Nephron progenitor cell (in vitro differentiated cells): ENCODE results near the gene CENPM.

ENCODE experiments used
- DNase-seq: peaks from one replicate; pipeline ENCODE4 v3.0.0; 2021
- H3K27ac Mint-ChIP-seq: 2 replicates; pipeline ENCODE4 v1.8.0; 2021; ENCODE audit warnings: mild to moderate bottlenecking, moderate library complexity, mixed read lengths
- H3K27me3 Mint-ChIP-seq: 2 replicates; pipeline ENCODE4 v1.8.0; 2021; ENCODE audit warnings: mild to moderate bottlenecking, low read depth, mixed read lengths; ENCODE audit not compliant: poor library complexity
- H3K36me3 Mint-ChIP-seq: 2 replicates; pipeline ENCODE4 v1.8.0; 2021; ENCODE audit warnings: low read depth, mixed read lengths
- H3K4me1 Mint-ChIP-seq: 2 replicates; pipeline ENCODE4 v1.8.0; 2021; ENCODE audit warnings: mixed read lengths
- H3K4me3 Mint-ChIP-seq: 2 replicates; pipeline ENCODE4 v1.8.0; 2021; ENCODE audit warnings: mild to moderate bottlenecking, moderate library complexity, mixed read lengths
- H3K9me3 Mint-ChIP-seq: 2 replicates; pipeline ENCODE4 v1.8.0; 2021; ENCODE audit warnings: mild to moderate bottlenecking, moderate library complexity, mixed read lengths
- TF ChIP-seq, protein P1 (sequence below): fragments of 200-600 bp; sonication (generic); IDR thresholded peaks from 2 replicates; pipeline ENCODE4 v1.5.0; 2021; ENCODE audit warnings: antibody characterized with exemption

Gene CENPM

DNA sequence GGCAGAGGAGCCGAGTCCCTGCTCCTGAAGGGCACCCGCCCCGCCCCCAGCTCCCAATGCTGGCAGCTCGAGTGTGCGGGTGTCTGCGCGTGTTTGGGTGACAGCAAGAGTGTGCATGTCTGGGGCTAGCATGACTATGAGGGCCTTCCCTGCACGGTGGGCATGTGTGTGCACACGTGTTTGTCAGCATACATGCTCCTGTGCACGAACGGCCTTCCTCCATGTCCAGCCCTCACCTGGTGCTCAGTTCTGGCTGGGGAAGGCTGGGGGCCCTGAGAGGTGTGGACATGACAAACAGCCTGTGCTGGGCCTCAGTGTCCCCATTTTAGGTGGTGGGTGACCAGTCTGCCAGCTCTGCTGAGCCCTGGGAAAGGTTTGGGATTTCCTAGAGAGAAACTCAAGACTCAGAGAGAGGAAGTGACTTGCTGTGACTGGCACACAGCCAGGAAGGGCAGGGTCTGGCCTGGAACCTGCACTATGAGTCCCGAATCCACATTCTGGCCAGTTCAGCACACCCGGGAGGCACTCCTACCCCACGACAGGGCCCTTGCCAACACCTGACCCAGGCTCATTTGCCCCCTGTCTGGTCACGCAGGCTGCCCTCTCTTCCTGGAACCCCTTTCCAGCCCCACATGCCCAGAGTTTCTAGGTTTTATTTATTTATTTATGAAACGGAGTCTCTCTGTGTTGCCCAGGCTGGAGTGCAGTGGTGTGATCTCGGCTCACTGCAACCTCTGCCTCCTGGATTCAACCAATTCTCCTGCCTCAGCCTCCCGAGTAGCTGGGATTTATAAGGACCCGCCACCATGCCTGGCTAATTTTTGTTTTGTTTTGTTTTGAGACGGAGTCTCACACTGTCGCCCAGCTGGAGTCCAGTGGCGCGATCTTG, 28.8 kb downstream of the CENPM start:
- H3K27me3 Mint-ChIP-seq: peaks cover 86% of the 10 kb centered on the region
- H3K27ac Mint-ChIP-seq: no peak overlapping the region
- DNase-seq: no peak

DNA sequence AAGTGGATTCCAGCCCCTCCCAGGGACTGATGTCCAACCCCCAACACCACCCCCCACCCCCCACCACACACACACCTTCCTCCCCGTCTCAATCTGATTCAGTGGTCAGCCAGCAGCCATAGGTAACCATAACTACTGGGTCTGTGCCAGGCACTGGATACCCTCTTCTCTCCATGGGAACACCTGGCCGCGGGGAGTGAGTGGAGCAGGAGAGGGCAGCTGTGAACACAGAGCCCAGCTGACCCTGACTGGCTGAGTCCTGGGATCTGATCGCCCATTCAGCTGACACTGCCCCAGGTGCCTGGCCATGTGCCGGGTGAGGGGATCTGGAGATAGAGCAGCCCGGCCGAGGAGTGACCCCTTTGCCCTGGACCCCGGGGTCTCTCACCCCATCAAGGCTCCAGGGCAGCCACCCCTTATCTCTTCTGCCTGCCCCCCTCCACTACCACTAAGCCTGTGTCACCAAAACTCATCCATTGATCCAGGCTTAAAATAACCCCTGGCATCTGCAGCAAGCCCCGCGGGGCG, 29.5 kb downstream of the CENPM start:
- no peak overlapping the region for H3K4me3 Mint-ChIP-seq
- H3K36me3 Mint-ChIP-seq: no peaks in the 10 kb centered on the region
- H3K9me3 Mint-ChIP-seq: no peaks in the 10 kb centered on the region
- H3K27ac Mint-ChIP-seq: no peak overlapping the region
- no peak for DNase-seq
- TF ChIP-seq, protein P1, sequence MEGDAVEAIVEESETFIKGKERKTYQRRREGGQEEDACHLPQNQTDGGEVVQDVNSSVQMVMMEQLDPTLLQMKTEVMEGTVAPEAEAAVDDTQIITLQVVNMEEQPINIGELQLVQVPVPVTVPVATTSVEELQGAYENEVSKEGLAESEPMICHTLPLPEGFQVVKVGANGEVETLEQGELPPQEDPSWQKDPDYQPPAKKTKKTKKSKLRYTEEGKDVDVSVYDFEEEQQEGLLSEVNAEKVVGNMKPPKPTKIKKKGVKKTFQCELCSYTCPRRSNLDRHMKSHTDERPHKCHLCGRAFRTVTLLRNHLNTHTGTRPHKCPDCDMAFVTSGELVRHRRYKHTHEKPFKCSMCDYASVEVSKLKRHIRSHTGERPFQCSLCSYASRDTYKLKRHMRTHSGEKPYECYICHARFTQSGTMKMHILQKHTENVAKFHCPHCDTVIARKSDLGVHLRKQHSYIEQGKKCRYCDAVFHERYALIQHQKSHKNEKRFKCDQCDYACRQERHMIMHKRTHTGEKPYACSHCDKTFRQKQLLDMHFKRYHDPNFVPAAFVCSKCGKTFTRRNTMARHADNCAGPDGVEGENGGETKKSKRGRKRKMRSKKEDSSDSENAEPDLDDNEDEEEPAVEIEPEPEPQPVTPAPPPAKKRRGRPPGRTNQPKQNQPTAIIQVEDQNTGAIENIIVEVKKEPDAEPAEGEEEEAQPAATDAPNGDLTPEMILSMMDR: no peak
- peaks cover 28% of the 10 kb centered on the region for H3K4me1 Mint-ChIP-seq
- H3K27me3 Mint-ChIP-seq: peaks cover 88% of the 10 kb centered on the region

More for the DNA sequence above, 28.8 kb downstream of the CENPM start:
- Mint-ChIP-seq H3K4me3 (peak overlapping the region; percentile 30), H3K4me1 (peaks cover 21% of the 10 kb centered on the region), H3K9me3 (no peaks in the 10 kb centered on the region), H3K36me3 (no peaks in the 10 kb centered on the region)
- TF ChIP-seq, protein P1: no peak

DNA sequence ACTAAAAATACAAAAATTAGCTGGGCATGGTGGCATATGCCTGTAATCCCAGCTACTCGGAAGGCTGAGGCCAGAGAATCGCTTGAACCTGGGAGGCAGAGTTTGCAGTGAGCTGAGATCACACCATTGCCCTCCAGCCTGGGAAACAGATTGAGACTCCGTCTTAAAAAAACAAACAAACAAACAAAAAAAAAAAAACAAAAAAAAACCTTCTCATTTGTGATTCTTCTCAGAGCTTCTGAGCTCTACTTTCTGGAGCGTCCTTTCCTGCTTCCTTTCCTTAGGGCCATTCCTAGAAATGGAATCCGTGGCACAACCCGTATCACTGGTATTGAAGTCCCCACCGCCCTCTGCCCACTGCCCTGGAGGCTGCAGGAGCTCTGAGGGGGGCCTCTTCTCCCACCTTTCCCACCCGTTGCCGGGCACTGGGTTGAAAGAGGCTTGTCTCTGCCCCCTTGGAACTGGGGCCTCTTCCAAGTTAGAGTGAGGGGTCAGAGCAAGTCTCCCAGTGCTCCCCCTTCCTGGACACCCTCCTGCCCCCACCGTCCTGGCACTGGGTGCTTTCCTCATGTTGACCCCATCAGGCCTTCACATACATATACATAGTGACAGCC, 30.1 kb downstream of the CENPM start:
- H3K36me3 Mint-ChIP-seq: no peaks in the 10 kb centered on the region
- TF ChIP-seq, protein P1: no peak
- peaks cover 31% of the 10 kb centered on the region for H3K4me1 Mint-ChIP-seq
- H3K9me3 Mint-ChIP-seq: no peaks in the 10 kb centered on the region
- H3K27me3 Mint-ChIP-seq: peaks cover 89% of the 10 kb centered on the region
- H3K27ac Mint-ChIP-seq: no peak overlapping the region
- no peak overlapping the region for H3K4me3 Mint-ChIP-seq
- DNase-seq: no peak

DNA sequence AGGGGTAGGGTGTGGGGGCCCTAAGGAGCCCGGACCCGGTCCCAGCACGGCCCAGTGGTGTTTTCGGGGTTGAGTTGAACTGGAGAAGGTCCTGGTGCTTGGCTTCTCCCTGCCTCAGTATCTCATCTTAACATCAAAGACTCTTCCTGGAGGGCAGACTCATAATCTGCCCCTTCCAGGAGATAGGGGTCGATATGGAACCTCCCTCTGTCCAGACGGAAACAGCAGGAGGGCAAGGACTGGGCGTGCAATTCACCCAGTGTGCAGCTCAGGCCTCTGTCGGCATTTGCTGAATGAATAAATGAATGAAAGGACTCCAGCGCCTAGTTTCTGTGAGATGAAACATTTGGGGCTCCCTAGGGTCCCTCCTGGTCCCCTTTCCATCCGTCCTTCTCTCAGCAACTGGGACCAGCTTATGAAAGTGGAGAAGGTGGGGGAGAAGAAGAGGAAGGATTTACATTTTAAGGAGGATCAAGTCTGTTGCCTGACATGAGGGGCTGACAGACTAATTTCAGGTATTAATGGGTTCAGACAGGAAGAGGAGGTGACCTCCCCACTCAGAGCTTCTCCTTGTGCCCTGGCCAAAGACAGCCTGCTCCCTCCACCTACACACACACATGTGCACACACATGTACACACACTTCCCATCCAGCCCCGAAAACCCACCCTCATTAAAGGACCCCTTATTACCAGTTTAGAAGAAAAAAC, 31.0 kb downstream of the CENPM start:
- TF ChIP-seq, protein P1: no peak
- Mint-ChIP-seq H3K4me1 (peaks cover 38% of the 10 kb centered on the region), H3K9me3 (no peaks in the 10 kb centered on the region), H3K36me3 (no peaks in the 10 kb centered on the region), H3K27ac (no peak overlapping the region), H3K4me3 (peak overlapping the region; percentile 63), H3K27me3 (peaks cover 88% of the 10 kb centered on the region)
- no peak for DNase-seq

DNA sequence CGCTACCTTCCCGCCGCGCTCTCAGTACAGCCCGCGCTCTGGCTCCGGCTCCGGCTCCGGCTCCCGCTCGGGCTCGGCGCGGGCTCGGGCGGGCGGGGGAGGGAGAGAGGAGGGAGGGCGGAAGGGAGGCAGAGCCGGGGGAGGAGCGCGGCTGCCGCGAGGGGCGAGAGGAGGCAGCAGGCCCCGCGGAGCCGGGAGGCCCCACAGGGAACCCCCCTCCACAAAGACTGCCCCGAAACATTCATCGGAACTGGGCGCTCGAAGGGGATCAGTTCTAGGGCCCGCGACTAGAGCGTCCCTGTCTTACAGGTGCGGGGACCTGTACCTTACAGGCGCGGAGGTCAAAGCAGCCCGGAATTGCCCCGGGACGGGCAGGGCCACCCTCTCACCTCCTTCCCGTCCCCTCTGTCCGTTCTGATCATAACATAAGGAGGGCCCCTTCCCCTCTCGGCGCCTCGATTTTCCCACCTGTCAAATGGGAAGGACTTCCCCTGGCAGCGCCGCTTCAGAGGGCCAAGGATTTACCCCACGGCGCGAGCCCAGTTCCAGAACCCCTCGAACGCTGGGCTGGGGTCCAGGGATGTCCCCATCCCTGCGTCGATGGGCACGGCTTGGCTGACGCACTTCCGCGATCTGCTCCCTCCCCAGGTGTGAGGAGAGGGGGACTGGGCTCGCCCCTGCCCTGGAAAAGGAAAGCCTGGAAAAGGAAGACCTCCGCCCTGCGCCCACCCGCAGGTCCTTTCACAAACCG, 31.7 kb downstream of the CENPM start, which contains the start of gene SHISA8:
Gene SHISA8 (minus strand): TSS at position 40 of the 751 bp plus-strand sequence. CDS start 407 bp downstream, outside the sequence.
- peak; percentile 74 for DNase-seq
- no peak within 1 kb of the TSS for H3K27ac Mint-ChIP-seq
- peaks cover 38% of the 10 kb centered on the region for H3K4me1 Mint-ChIP-seq
- peaks cover 87% of the 10 kb centered on the region for H3K27me3 Mint-ChIP-seq
- H3K4me3 Mint-ChIP-seq: peak within 1 kb of the TSS; percentile 70
- H3K9me3 Mint-ChIP-seq: no peaks in the 10 kb centered on the region
- TF ChIP-seq, protein P1: no peak
- no peaks in the 10 kb centered on the region for H3K36me3 Mint-ChIP-seq
